GM19023 (cell line): Measurements from ENCODE around the gene SRRM5.
"Not testable (repeated sequence)": the region's sequence is repeated elsewhere in the genome, so short reads cannot be mapped to it uniquely, and the experiment has no call there.

ENCODE experiments used
- ATAC-seq: cut with Tn5 transposase; IDR thresholded peaks from one replicate; pipeline ENCODE4 v1.9.1; 2021; ENCODE audit warnings: mild to moderate bottlenecking, moderate library complexity; ENCODE audit not compliant: unreplicated experiment

Gene SRRM5

GRCh38 chr19:43611788-43612187 lies at the start of gene SRRM5:
Gene SRRM5, plus strand, starts transcription at chr19:43612088. Its CDS starts 34 bp downstream, at chr19:43612122.
- ATAC-seq: no peak

- ATAC-seq: no peak
These were observed 49.6 kb upstream of the SRRM5 start for GRCh38 chr19:43562226-43562697.

- ATAC-seq: no peak
These were observed 49.1 kb upstream of the SRRM5 start for GRCh38 chr19:43562698-43563241.

GRCh38 chr19:43563816-43564457 lies 48.0 kb upstream of the SRRM5 start:
- no peak for ATAC-seq

GRCh38 chr19:43564800-43565199 lies 47.1 kb upstream of the SRRM5 start:
- no peak for ATAC-seq

- ATAC-seq: no peak
These were observed 42.2 kb upstream of the SRRM5 start for GRCh38 chr19:43569657-43570056.

GRCh38 chr19:43570174-43570791 lies 41.6 kb upstream of the SRRM5 start:
- ATAC-seq: no peak

GRCh38 chr19:43572171-43572588 lies 39.7 kb upstream of the SRRM5 start:
- ATAC-seq: no peak

- no peak for ATAC-seq
These were observed 37.3 kb upstream of the SRRM5 start for GRCh38 chr19:43574424-43575155.

GRCh38 chr19:43575156-43575950 lies 36.5 kb upstream of the SRRM5 start, which contains the start of the genes PINLYP and XRCC1:
Gene PINLYP, plus strand, starts transcription at chr19:43575801. Its CDS starts 1,391 bp downstream, at chr19:43577192.
Gene XRCC1, minus strand, starts transcription at chr19:43575527. Its CDS starts 69 bp downstream, at chr19:43575458.
- peak; percentile 97 for ATAC-seq

GRCh38 chr19:43575955-43576878 lies 35.7 kb upstream of the SRRM5 start:
- ATAC-seq: no peak

- ATAC-seq: no peak
These were observed 33.1 kb upstream of the SRRM5 start for GRCh38 chr19:43578787-43579186.

- no peak for ATAC-seq
These were observed 30.4 kb upstream of the SRRM5 start for GRCh38 chr19:43581467-43581866.

GRCh38 chr19:43582495-43582894 lies 29.4 kb upstream of the SRRM5 start:
- ATAC-seq: no peak

GRCh38 chr19:43584484-43584883 lies 27.4 kb upstream of the SRRM5 start:
- ATAC-seq: no peak

- no peak for ATAC-seq
These were observed 25.5 kb upstream of the SRRM5 start for GRCh38 chr19:43586346-43586745.

GRCh38 chr19:43587029-43587428 lies 24.9 kb upstream of the SRRM5 start:
- ATAC-seq: not testable (repeated sequence)

- no peak for ATAC-seq
These were observed 22.6 kb upstream of the SRRM5 start for GRCh38 chr19:43589277-43589676.

GRCh38 chr19:43589678-43590077 lies 22.2 kb upstream of the SRRM5 start:
- ATAC-seq: no peak
